Activated naive CD4-positive, alpha-beta T cell treated with anti-CD3 and anti-CD28 coated beads for 36 hours (primary cell): ENCODE results near the gene TMCO4. TPM values are rescaled to one million over a fixed set of nuclear protein-coding genes. Genes with fewer than 3 reads are reported as not detected.
"Not testable (repeated sequence)": the region's sequence is repeated elsewhere in the genome, so short reads cannot be mapped to it uniquely, and the experiment has no call there.

Source experiments
- CTCF ChIA-PET: fragments of 350-600 bp; sonication (Branson Sonifier 250); formaldehyde crosslinking; loops from one replicate; lab custom pipeline; 2021; ENCODE audit warnings: antibody characterized with exemption; lab: Charles Lee
- DNase-seq: peaks from one replicate; pipeline ENCODE4 v3.0.0-alpha.2; 2020
- H3K27ac Mint-ChIP-seq: one replicate; pipeline ENCODE4 v1.8.0; 2021; ENCODE audit warnings: mild to moderate bottlenecking, mixed read lengths
- H3K27me3 Mint-ChIP-seq: one replicate; pipeline ENCODE4 v1.8.0; 2021; ENCODE audit warnings: low read depth, mixed read lengths
- H3K36me3 Mint-ChIP-seq: one replicate; pipeline ENCODE4 v1.8.0; 2021; ENCODE audit warnings: low read depth, mixed read lengths
- H3K4me1 Mint-ChIP-seq: one replicate; pipeline ENCODE4 v1.8.0; 2021; ENCODE audit warnings: low read depth, mixed read lengths
- H3K4me3 Mint-ChIP-seq: one replicate; pipeline ENCODE4 v1.8.0; 2021; ENCODE audit warnings: mild to moderate bottlenecking, moderate library complexity, mixed read lengths
- H3K9me3 Mint-ChIP-seq: one replicate; pipeline ENCODE4 v1.8.0; 2021; ENCODE audit warnings: mixed read lengths
- intact Hi-C: fragments of 100-400 bp; cut with micrococcal nuclease; formaldehyde crosslinking; loops from one replicate; pipeline ENCODE4 v1.15.1; 2023
- total RNA-seq, 2 experiments: library from RNA; stranded (reverse); gene quantifications; one replicate each; pipeline ENCODE4 v1.2.3, GENCODE V29; 2021

Gene TMCO4
- total RNA-seq, 2 experiments from 2014 or later: 11.9 to 15.4 TPM

GRCh38 chr1:19824541-19824940 is 24.8 kb upstream of the TMCO4 start:
- no peaks in the 10 kb centered on the region for H3K9me3 Mint-ChIP-seq
- no peaks in the 10 kb centered on the region for H3K36me3 Mint-ChIP-seq
- CTCF ChIA-PET: interaction anchor here (0.6 to 1.4 kb wide), 3 partner anchors 15 to 269 kb away, joined by 3 read pairs; no protein-coding TSS in a partner anchor
- H3K27ac Mint-ChIP-seq: no peak overlapping the region
- intact Hi-C loops: no loop called here
- no peak for DNase-seq
- no peak overlapping the region for H3K4me3 Mint-ChIP-seq
- no peaks in the 10 kb centered on the region for H3K4me1 Mint-ChIP-seq
- peaks cover 12% of the 10 kb centered on the region for H3K27me3 Mint-ChIP-seq

DNA sequence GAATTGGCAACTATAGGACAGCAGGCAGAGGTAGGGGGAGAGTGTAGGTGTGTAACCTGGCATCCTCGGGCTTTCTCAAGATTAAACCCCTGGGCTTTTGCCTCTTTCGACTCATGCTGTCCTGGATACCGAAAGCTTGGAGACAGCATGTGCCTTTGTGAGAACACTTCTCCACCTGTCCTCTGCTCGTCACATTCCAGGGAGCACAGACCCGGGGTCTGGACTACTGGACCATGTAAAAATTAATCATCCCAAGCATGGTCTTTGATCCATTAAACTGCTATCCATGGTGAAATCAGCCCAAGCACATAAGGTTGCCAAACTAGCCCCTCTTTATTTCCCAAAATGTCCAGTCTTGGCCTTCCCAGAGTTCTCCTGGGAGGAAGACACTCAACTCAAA is 24.3 kb upstream of the TMCO4 start:
- intact Hi-C loops: no loop called here
- CTCF ChIA-PET: interaction anchor here (1.1 to 1.4 kb wide), 2 partner anchors 15 to 162 kb away, joined by 3 read pairs; no protein-coding TSS in a partner anchor

DNA sequence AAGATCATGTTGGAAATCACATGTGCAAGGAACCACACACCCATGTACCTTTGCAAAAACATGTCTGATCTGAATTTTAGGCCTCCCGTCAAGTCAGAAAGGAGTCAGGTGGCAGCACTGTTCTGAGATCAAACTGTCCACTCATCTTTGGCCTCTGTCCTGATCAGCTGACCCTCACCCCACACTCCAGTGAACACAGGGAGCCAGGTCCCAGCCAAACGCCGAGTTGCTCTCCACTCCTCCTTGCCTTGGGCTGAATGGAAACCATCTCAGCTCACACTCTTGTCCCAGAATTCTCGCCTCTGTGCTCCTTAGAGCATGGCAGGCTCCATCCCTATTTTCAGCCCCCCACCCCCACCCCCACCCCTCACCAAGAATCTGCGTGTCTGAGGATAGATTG is 20.0 kb upstream of the TMCO4 start:
- CTCF ChIA-PET: interaction anchor here (1.0 kb wide), 1 partner anchor 104 kb away, joined by 4 read pairs; no protein-coding TSS in a partner anchor

More for the DNA sequence above, 24.3 kb upstream of the TMCO4 start:
- H3K4me1 Mint-ChIP-seq: no peaks in the 10 kb centered on the region
- H3K4me3 Mint-ChIP-seq: no peak overlapping the region
- no peak for DNase-seq
- no peak overlapping the region for H3K27ac Mint-ChIP-seq
- H3K27me3 Mint-ChIP-seq: peaks cover 9% of the 10 kb centered on the region
- no peaks in the 10 kb centered on the region for H3K36me3 Mint-ChIP-seq
- H3K9me3 Mint-ChIP-seq: no peaks in the 10 kb centered on the region

DNA sequence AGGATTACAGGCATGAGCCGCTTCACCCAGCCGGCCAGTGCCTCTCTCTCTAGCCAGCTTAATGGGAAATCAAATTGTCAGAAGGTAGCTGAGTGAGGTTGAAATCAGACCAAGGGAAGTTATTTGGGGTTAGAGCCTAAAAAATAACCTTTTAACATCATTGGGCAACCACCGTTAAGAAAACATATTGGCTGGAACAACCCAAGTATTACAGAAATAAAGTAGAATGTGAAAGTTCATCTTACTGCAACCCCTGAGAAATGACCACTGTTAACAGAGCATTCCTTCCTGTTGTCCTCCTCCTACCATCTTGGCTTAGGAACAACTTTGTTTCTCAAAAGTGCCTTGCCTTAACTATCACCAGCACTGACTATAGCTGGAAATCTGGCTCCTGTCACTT is 18.6 kb upstream of the TMCO4 start:
- CTCF ChIA-PET: no interaction called here
- Mint-ChIP-seq H3K27me3 (no peaks in the 10 kb centered on the region), H3K4me3 (no peak overlapping the region), H3K36me3 (no peaks in the 10 kb centered on the region), H3K4me1 (no peaks in the 10 kb centered on the region), H3K9me3 (no peaks in the 10 kb centered on the region), H3K27ac (no peak overlapping the region)
- intact Hi-C loops: no loop called here
- no peak for DNase-seq

More for the DNA sequence above, 20.0 kb upstream of the TMCO4 start:
- DNase-seq: no peak
- Mint-ChIP-seq H3K27me3 (peaks cover 2% of the 10 kb centered on the region), H3K36me3 (no peaks in the 10 kb centered on the region), H3K9me3 (no peaks in the 10 kb centered on the region), H3K4me1 (no peaks in the 10 kb centered on the region), H3K27ac (no peak overlapping the region), H3K4me3 (no peak overlapping the region)
- intact Hi-C loops: no loop called here

DNA sequence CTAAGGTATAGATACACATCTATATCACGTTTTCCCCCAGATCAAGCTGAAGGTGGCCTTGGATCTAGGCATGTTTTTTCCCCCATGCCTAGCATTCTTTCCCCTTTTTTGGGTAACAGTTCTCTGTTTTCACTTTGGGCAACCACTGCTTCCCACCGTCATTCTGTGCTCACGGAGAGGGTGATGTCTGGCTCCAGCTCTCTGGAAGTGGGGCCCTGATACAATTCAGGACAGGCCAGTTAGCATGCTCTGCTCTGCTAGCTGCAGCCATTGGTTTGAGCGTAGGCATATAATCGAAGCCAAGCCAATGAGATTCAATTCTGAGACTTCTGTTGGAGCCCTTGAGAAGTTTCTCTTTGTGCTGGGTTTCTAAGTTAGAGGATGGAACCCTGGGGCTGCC is 17.4 kb upstream of the TMCO4 start:
- intact Hi-C loops: no loop called here
- no peak for DNase-seq
- H3K27ac Mint-ChIP-seq: no peak overlapping the region

GRCh38 chr1:19816737-19817086 is 17.0 kb upstream of the TMCO4 start:
- H3K4me1 Mint-ChIP-seq, H3K9me3 Mint-ChIP-seq, H3K36me3 Mint-ChIP-seq, H3K27ac Mint-ChIP-seq, DNase-seq, intact Hi-C loops, H3K4me3 Mint-ChIP-seq, H3K27me3 Mint-ChIP-seq: not testable (repeated sequence)
- CTCF ChIA-PET: interaction anchor here (0.9 kb wide), 1 partner anchor 155 kb away, joined by 3 read pairs; no protein-coding TSS in a partner anchor

More for the DNA sequence above, 17.4 kb upstream of the TMCO4 start:
- Mint-ChIP-seq H3K36me3 (no peaks in the 10 kb centered on the region), H3K9me3 (no peaks in the 10 kb centered on the region), H3K4me1 (no peaks in the 10 kb centered on the region), H3K4me3 (no peak overlapping the region), H3K27me3 (no peaks in the 10 kb centered on the region)
- CTCF ChIA-PET: interaction anchor here (0.9 kb wide), 1 partner anchor 155 kb away, joined by 3 read pairs; no protein-coding TSS in a partner anchor

DNA sequence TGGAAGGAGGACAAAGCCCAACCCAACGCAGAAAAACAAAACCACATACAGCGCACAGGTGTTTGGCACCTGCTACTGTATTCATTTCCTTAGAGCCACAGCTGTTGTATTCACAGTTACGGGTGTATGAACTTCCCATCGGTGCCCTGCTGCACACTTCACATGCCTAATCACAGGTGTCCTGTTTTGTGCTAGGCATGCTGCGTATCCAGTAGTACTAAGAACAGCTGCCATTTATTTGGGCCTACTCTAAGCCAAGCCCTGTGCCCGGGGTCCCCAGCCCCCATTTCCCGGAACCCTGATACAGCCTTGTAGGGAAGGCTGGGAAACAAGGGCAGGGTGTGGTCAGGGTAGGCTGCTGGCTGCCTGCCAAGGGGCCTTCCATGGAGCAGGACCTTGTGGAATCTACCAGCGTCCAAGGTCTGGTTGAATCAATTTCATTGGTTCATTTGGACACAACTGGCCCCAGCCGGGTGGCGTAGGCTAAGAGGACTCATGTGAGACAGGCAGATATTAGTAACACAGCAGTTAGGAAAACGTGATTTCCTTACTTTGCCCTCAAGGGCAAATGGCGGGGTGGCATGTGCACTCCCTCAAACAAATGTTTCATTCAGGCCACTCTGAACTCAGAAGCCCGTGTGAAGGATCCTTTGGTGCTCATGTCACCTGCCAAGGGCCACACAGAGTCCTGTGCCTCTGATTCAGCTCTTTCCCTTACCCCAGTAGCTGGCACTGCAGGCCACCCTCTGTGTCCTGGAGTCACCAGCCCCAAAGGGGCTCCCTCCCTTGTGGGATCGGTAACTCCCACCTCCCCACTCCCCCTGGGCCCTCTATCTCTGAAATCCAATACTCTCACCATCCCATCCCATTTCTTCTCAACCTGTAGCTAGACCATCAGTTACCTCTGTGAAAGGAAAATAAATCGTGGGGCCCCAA is 16.4 kb upstream of the TMCO4 start:
- CTCF ChIA-PET: no interaction called here
- Mint-ChIP-seq H3K27ac (no peak overlapping the region), H3K4me3 (no peak overlapping the region), H3K36me3 (no peaks in the 10 kb centered on the region), H3K4me1 (no peaks in the 10 kb centered on the region), H3K27me3 (no peaks in the 10 kb centered on the region), H3K9me3 (no peaks in the 10 kb centered on the region)
- no peak for DNase-seq
- intact Hi-C loops: no loop called here

DNA sequence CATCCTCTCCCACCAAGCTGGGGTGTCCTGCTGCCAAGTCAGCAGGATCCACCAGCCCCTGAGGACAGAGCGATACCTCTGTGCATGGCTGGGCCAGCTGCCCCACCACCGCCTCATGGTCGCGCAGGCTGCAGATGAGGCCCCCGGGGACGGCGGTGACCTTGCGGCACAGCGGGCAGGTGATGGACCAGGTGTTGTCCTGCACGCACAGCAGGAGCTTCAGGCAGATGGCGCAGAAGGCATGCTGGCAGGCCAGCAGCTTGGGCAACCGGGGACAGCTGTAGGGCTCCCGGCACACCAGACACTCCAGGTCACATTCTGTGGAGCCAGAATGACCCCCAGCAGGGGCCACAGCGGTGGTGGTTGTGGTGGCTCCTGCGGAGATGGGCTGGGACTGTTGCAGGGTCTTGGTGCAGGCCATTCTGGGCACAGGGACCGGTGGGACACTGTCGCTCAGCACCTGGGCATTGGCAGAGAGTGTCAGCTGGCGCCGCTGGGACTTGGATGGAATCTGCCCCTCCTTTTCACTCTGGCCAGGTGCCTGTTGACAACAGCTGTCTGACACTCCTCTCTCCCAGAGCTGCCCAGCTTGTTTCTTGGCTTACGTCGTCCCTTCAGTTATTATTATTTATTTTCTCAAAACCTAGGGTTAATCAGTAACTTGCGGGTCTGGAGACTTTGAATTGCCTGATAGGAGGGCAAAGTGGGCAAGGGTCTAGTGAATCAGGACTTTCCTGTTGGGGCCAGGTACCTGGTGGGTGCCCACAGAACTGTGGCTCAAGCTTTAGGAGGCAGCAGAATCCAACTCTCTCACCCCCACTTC is 15.2 kb upstream of the TMCO4 start, which contains the start of gene RNF186:
Gene RNF186, minus strand, starts transcription at position 603 of the 823 bp plus-strand sequence. Its CDS starts 182 bp downstream, at position 421.
- intact Hi-C loops: no loop called here
- no peaks in the 10 kb centered on the region for H3K27me3 Mint-ChIP-seq
- no peak within 1 kb of the TSS for H3K4me3 Mint-ChIP-seq
- no peaks in the 10 kb centered on the region for H3K9me3 Mint-ChIP-seq
- H3K27ac Mint-ChIP-seq: no peak within 1 kb of the TSS
- no peaks in the 10 kb centered on the region for H3K4me1 Mint-ChIP-seq
- DNase-seq: no peak
- CTCF ChIA-PET: interaction anchor here (0.6 to 1.3 kb wide), 2 partner anchors 8 to 34 kb away, joined by 3 to 7 read pairs; no protein-coding TSS in a partner anchor
- H3K36me3 Mint-ChIP-seq: no peaks in the 10 kb centered on the region

GRCh38 chr1:19814244-19814661 is 14.5 kb upstream of the TMCO4 start:
- H3K4me1 Mint-ChIP-seq: no peaks in the 10 kb centered on the region
- H3K27ac Mint-ChIP-seq: no peak overlapping the region
- no peaks in the 10 kb centered on the region for H3K27me3 Mint-ChIP-seq
- CTCF ChIA-PET: interaction anchor here (0.6 to 1.9 kb wide), 4 partner anchors 9 to 346 kb away, joined by 3 to 5 read pairs (median 4); no protein-coding TSS in a partner anchor
- no peaks in the 10 kb centered on the region for H3K9me3 Mint-ChIP-seq
- H3K4me3 Mint-ChIP-seq: no peak overlapping the region
- H3K36me3 Mint-ChIP-seq: no peaks in the 10 kb centered on the region
- DNase-seq: no peak
- intact Hi-C loops: no loop called here

- intact Hi-C loops: no loop called here
- no peaks in the 10 kb centered on the region for H3K9me3 Mint-ChIP-seq
- no peaks in the 10 kb centered on the region for H3K36me3 Mint-ChIP-seq
- no peak for DNase-seq
- CTCF ChIA-PET: interaction anchor here (0.6 to 1.9 kb wide), 4 partner anchors 9 to 346 kb away, joined by 3 to 5 read pairs (median 4); no protein-coding TSS in a partner anchor
- no peak overlapping the region for H3K27ac Mint-ChIP-seq
- H3K27me3 Mint-ChIP-seq: no peaks in the 10 kb centered on the region
- H3K4me3 Mint-ChIP-seq: no peak overlapping the region
- H3K4me1 Mint-ChIP-seq: no peaks in the 10 kb centered on the region
Observed at GRCh38 chr1:19813643-19813960, 13.9 kb upstream of the TMCO4 start.

DNA sequence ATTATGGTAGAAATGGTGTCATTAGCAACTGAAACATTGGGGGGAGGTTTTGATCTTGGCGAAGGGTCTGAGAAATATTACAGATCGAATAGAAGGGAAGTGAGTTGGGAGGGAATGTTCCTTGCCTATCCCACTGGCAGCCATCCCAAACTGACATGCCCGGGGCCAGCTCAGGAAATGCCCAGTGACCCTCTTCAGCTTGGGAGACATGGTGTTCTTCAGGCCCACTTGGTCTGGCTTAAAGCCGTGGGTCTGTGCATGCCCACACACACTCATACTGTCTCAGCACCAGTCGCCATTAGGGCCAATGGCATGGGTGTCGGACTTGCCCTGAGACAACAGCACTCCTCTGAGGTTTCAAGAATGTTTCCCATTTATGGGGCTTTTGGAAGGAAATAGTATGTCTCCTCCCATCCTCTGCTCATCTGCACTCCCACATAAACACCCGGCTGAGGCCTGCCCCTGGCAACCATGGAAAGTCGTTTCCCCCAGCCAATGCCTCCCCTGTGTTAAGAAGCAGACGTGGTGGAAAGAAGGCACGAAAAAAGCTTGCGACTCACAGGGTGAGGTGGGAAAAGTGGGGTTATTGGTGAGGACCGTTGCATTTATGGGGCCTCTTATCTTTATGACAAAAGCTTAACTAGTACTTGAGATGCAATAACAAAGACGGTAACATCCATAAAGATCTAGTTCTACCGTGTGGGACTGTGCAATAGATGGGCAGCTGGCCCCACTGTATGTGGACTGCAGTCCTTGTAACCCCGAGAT is 13.3 kb upstream of the TMCO4 start:
- CTCF ChIA-PET: interaction anchor here (1.3 to 2.2 kb wide), 5 partner anchors 10 to 151 kb away, joined by 3 to 13 read pairs (median 5); no protein-coding TSS in a partner anchor
- Mint-ChIP-seq H3K4me1 (no peaks in the 10 kb centered on the region), H3K4me3 (no peak overlapping the region), H3K27ac (no peak overlapping the region), H3K27me3 (no peaks in the 10 kb centered on the region), H3K9me3 (no peaks in the 10 kb centered on the region), H3K36me3 (no peaks in the 10 kb centered on the region)
- intact Hi-C loops: no loop called here
- DNase-seq: no peak
